ENCODE results near the gene PGS1.
"Not testable (repeated sequence)": the region's sequence is repeated elsewhere in the genome, so short reads cannot be mapped to it uniquely, and the experiment has no call there.

The PGS1 gene

DNA sequence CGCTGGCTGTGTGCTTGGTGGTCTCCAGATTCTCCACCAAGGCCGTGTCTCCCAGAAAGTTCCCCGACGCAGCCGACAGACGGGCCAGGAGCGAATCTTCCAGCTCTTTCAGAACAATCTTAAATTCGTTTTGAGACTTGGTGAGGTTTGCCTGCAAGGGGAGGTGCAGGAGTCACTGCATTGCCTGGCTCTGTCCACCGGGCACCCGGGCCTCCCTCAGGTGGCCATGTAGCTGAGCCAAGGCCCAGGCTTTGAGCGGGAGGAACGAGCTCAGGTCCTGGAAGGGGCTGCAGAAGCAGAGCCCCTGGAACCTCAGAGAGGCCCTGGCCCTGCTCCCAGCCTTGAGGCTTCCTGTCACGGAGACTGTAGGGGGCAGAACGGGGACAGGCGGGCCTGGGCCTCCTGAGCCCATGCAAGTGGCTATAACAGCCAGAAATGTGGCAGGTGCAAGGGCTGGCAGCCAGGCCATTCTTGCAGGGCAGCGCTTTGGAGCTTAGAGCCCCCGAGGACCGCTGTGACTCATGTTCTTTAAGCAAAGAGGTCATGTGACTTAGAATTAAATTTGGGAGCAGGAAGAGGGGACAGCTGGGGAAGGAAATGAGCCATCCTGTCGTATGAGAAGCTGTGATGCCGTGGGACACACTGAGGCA is 72.4 kb downstream of the PGS1 start:
- DNase-seq = no peak

DNA sequence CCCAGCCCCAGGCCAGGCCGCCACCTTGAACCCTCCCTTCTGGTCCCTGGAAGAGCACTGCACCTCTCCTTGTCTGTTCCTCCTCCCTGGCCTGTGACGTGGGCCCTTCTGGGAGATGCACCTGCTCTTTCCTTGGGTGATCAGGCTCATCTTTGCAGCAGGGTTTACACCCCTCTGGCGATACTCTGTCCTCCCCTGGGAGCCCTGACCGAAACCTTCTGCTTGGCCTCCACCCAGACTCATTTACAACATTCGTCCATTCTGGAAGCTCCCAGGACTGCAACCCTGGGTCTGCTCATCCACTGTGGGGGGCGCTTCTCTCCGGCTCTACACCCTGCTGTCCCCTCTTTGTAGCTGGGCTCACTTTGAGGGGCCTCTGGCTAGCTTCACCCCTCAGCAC is 73.3 kb downstream of the PGS1 start:
- no peak for DNase-seq

DNA sequence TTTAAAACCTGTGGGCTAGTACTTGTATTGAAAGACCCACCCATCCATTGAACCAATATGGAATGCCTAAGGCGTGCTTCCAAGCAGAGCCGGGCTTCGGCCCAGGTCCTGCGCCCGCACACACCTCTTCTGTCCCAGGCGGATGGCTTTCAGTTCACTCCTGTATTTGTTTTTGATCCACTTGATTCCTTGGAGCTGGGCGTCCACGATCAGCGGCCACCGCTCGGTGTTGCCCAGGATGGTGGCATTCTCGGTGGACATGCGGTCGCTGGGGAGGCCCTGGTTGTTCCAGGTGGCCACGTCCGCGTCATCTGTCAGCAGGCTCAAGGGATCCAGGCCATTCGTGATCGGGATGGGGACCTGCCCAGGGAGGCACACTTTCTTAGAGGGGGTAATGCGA is 75.9 kb downstream of the PGS1 start:
- no peak for DNase-seq

DNA sequence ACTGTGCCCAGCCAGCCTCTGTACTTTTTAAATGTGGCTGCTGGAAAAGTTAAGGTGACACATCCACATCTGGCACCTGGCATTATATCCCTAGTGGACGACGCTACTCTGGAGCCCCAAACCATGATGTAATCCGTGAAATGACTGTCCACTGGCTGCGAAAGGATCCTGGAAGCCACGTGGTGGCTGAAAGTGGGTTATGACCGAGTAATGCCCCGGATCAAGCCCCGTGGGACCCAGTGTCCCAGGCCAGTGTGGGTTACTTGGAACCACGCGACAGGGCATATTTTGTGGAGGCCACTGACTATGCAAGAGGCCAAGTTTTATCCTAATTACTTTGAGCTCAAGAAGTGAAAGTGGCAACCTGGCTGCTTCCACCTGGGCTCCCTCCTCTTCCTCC is 79.6 kb downstream of the PGS1 start:
- no peak for DNase-seq

DNA sequence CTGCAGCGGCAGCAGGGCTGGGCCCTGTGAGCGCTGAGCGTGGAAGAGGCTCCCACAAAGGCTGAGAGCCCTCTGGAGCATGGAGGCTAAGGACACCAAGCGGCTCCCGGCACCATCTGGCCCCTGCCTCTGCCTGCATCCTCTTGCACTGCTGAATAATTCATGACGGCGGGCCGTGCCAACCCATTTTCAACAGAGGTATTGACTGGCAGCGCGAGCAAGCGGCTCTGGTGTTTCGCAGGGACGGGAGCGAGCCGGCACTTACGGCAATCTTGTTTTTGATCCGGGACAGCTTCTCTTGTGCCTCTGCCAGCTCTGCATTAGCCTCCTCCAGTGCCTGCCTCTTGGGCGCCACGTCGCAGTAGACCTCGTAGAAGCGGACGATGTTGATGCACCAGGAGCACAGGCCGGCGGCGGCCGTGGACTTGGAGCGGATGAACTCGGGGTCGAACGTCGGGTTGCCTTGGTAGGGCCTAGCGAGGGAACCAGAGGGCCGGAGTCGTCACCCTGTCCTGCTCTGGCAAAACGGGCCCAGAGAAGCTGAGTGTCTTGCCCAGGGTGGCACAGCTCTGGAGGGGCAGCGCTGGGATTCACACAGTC is 80.4 kb downstream of the PGS1 start:
- DNase-seq = no peak

DNA sequence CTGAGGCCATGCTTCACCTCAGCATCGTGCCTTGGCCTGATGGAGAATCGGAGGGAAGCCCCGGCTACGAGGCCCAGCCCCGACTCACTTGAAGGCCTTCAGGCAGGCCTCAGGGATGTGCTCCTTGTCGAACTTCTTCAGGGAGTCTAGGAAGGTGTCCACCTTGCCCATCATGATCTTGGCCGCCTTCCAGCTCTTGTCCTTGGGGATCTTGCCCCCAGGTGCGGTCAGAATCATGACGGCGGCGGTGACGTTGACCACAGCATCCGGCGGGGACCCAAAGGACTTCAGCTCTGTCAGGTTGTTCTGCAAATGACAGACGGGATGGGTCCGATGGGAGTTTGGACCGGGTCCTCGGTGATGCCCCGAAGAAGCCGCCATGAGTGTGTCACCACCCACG is 81.2 kb downstream of the PGS1 start:
- no peak for DNase-seq

DNA sequence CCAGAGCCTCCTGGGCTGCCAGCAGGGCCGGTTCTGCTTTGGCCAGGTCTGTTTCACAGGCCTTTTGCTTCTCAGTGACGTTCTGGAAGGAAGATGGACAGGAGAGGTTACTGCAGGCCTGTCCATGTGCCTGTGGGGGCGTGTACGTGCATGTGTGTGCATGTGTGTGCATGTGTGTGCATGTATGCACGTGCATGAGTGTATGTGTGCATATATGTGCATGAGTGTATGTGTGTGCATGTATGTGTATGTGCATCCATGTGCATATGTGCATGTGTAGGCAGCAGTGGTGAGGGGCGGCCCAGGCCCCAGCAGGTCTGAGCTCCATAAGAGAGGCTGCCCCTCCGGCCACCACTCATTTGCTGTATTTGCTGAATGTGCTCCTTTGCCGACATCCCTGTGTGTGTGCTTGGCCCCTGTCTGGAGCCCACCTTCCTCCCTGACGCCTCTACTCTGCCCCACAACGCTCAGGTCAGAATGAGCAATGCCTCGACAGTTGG is 81.8 kb downstream of the PGS1 start:
- no peak for DNase-seq

DNA sequence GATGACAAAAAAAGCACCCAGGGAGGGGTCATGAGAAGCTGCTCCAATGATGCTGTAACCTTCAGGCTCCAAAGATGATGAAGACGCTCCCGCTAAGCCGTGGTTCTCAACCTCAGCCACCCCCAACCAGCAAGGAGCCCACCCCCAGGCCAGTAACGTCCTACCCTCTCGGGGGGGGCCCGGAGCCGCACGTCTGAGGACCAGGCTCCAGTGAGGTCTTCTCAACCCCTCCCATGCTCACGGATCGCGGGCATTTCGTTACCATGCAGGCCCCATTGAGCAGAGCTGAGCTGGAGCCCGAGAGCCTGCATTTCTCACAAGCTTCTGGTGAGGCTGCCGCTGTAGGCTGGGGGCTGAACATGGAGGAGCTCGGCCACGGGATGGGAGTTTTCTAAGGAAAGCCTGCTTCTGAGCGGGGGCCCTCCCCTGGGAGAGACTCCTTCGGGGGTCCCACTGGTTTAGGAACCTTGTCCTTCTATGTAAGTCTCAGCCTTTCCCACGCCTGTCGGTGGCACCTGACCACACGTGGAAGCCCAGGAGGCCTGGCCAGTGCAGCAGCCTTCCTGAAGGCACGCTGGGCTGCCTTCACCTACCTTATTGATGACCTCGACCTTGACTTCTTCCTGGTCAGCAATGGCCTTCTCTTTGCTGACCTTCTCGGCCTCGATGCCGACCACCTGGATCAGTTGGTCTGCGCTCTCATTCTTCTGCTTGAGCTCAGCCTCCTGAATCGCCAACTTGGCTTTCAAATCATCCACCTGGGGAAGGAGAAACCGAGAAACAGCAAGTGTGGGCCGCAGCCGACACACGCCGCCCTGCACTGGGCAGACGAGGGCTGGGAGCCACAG is 82.7 kb downstream of the PGS1 start:
- no peak for DNase-seq

DNA sequence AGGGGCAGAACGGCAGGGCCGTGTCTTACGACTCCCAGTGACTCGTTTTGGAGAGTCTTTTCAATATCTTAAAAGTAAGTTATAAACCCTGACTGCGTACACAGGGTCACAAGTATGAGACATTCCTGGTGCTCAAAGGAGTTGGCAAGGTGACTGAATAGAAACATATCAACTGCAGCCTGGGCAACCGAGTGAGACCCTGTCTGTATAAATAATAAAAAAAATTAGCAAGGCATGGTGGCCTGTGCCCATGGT is 83.3 kb downstream of the PGS1 start:
- DNase-seq = no peak

DNA sequence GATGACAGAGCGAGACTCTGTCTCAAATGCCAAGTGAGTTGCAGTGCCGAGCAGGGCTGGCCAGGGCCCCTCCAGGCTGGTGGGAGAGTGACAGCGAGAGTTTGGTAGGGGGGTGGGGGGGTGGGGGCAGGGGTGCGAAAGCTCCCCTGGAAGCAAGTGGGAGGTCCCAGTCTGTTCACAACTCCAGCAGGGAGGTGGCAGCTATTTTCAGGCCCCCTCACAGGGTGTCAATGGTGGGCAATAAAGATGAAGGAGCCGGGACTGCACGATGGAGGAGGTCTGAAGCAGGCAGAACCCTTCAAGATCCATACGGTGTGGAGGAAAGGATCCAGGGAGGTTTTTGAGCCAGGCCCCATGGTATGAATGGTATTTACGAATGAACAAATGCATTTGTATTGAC is 83.7 kb downstream of the PGS1 start:
- DNase-seq = no peak

DNA sequence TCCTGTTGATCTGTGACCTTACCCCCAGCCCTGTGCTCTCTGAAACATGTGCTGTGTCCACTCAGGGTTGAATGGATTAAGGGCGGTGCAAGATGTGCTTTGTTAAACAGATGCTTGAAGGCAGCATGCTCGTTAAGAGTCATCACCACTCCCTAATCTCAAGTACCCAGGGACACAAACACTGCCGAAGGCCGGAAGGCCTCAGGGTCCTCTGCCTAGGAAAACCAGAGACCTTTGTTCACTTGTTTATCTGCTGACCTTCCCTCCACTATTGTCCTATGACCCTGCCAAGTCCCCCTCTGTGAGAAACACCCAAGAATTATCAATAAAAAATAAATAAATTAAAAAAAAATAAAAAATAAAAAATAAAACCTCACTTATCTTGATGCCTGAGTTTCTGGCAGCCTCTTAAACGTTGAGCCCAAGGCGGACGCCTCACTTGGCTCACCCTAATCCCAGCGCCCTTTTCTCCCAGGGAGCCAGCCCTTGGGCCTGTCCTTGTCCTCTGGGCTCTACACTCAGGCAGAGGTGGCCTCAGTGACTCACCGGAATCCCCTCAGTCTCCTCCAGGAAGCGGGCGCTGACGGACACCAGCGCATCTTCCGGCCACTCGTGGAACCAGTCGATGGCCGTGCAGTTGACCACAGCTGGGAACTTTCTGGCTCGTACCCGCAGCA is 87.8 kb downstream of the PGS1 start:
- not testable (repeated sequence) for DNase-seq

DNA sequence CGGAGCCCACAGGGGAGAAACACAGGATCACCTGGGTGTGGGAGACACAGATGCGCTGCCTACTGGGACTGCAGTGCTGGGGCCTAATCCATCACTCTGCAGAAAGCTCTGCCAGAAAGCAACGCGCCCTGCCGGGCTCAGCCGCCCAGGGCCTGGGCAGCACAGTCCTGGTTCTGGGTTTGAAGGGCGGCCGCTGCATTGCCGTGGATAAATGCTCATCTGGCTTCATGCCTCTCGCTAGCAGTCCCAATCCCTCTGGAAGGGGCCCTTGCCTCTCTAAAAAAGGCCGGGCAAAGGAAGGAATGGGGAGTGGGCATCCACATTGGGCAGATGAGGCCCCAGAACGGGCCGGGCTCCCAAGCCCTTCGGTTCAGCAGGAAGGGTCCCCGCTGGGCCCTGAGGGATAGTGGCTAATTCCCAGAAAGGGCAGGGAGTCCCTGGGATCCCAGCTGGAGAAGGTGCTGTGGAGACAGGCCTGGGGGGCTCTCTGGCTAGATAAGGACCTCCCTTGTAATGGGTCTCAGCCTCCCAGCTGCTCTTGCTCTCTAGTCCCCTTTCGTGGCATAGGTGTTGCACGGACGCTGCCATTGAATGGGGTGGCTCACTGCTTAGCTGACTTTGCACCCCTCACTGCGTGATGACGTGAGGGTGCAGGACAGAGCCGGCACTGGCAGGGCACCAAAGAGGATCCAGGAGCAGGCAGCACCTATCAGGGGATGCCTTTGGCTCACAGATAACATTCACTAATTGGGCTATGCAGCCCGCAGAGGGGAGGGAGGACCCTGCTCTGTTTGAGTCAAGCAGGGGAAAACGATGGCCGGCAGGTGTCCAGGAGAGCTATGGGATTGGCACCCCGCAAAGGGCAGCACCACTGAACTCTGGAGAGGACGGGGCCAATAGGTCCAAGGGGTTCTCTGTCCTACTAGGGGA is 88.6 kb downstream of the PGS1 start:
- DNase-seq = no peak

DNA sequence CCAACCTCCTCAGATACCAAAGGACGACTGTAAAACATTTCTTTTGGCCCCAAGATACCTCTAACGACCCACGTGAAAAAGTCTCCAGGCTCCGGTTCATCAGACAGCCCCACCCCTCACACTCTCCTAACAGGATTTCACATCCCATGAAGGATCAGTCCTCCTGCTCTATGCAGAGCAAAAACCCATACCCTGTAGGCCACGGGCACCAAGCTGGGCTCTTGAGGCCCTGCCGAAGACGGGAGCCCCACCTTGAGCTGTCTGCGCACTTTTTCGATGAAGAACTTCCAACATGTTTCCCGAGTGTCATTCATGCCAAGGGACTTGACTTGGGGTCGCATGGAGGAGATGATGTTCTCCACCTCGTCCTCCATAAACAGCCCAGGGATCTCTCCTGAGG is 89.9 kb downstream of the PGS1 start:
- DNase-seq = no peak

DNA sequence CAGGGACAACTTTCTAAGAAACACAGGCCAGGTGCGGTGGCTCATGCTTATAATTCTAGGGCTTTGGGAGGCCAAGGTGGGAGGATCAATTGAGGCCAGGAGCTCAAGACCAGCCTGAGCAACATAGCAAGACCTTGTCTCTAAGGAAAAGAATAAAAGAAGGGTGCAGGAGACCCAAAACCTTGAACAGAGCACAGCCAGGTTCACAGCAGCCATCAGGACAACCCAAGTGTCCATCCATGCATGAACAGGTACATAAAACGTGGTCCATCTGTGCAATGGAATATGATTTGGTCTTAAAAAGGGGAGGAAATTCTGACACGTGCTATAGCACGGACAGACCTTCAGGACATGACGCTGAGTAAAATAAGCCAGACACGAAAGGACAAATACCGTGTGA is 91.0 kb downstream of the PGS1 start:
- no peak for DNase-seq

DNA sequence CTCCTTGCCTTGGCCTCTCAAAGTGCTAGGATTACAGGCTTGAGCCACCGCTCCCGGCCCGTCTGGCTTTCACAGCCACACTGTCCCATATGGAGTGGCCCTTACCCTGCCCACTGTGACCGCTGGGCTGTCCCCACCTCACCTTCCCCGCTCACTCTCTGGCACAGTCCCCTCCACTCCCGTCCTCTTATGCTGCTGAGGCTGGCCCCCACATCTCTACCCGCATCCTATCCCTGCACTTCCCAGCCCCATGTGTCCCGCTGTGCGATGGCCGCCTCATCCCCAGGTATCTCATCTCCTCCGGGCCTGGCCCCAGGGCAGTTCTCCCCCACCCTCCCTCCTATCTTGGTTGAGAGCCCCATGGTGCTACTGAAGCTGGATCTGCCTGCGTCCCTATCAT is 93.2 kb downstream of the PGS1 start:
- DNase-seq = no peak

DNA sequence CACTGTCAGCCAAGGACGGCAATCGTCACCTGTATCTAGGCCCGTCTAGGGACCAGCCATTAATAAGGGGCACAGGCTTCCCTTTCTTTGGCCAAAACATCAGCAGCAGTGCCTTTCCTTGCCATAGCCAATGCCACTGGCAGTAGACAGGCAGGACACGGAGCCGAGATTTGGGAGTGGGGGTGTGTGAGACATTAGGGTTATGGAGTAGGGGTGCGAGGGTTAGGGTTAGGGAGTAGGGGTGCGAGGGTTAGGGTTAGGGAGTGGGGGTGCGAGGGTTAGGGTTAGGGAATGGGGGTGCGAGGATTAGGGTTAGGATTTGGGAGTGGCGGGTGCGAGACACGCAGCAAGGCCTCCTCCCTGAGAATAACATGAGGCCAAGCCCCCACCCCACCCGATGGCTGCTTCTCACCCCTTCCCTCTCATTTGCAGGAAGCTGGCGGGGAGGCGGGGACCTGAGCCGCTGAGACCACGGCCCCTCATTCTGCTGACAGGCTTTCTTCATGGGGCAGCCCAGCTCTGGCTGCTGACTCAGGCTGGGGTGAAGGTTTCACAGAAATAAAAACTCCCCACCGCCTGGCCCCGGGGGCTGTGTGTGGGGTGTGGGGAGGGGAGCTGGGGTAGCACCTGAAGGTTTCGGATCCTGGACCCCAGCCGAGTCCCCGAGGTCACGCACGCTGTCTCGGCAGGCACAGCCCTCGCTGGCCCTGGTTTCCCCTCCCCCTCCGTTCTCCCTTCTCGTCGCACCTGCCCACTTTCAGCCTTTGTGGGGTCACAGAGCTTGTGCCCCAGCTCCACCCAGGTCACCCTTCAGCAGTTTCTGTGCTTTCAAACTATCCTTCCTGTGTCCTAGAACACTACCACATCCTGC is 93.8 kb downstream of the PGS1 start:
- DNase-seq = no peak

DNA sequence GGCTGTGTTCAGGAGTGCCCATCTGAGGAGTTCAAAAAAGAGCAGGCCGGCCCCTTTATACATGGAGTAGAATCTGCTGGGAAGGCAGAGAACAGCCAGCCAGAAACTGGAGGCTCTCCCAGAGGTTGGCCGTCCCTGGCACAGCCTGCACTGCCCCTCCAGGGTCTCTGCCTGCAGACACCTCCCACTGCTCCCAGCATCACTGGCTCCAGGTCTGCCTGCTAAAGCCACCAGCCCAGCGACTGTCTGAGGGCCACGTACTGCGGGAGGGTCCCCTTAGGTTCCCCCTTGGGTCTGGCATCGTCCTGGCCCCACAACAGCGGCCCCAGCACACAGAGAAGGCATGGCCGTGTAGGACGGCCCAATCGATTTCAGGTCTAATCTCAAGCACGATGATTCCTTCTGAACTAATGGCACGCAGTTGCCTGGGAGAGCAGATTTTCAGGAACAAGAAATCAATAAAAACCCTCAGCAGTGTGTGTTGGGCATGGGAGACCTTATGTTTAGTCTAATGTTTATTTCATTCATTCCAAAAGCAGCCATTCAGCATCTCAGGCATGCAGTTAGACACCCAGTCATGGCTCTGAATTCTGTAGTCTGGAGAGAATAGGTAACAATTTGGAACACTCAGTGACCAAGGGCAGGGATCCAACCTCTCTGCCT is 95.6 kb downstream of the PGS1 start:
- no peak for DNase-seq

Data from OCI-M1 (cell line).